OCI-LY3 (cell line): ENCODE measurements around the gene HPCAL1.

Experiments used
- H2AFZ ChIP-seq: fragments of 200-600, 300-600 bp; shearing (Covaris generic); 2 replicates; pipeline ENCODE4 v1.6.0; 2014; ENCODE audit warnings: antibody characterized with exemption, low read depth, low read length
- H3K27ac ChIP-seq: fragments of 200-600, 300-600 bp; sonication (generic); 2 replicates; pipeline ENCODE4 v1.5.1; 2014; ENCODE audit warnings: mild to moderate bottlenecking, low read length, moderate library complexity, mixed read lengths
- H3K27me3 ChIP-seq: fragments of 200-600, 300-600 bp; sonication (generic); 2 replicates; pipeline ENCODE4 v1.6.1; 2014; ENCODE audit warnings: low read depth, low read length, mixed read lengths
- H3K36me3 ChIP-seq: fragments of 200-600, 300-600 bp; sonication (generic); replicated peaks from 2 replicates; pipeline ENCODE3; 2014; ENCODE audit warnings: low read depth, low read length, mixed read lengths
- H3K4me1 ChIP-seq: fragments of 300-600, 200-600 bp; sonication (generic); 2 replicates; pipeline ENCODE4 v1.6.1; 2014; ENCODE audit warnings: low read length, mixed read lengths
- H3K4me2 ChIP-seq: fragments of 200-600, 300-600 bp; sonication (generic); 2 replicates; pipeline ENCODE4 v1.6.1; 2014; ENCODE audit warnings: low read length, mixed read lengths
- H3K4me3 ChIP-seq: fragments of 300-600, 200-600 bp; sonication (generic); 2 replicates; pipeline ENCODE4 v1.5.1; 2014; ENCODE audit warnings: antibody characterized with exemption, mild to moderate bottlenecking, low read length, moderate library complexity
- H3K79me2 ChIP-seq: fragments of 300-600, 200-600 bp; shearing (Covaris generic); 2 replicates; pipeline ENCODE4 v1.6.1; 2014; ENCODE audit warnings: mild to moderate bottlenecking, low read length, mixed read lengths
- H3K9ac ChIP-seq: fragments of 300-600, 200-600 bp; shearing (Covaris generic); 2 replicates; pipeline ENCODE4 v1.6.0; 2014; ENCODE audit warnings: mild to moderate bottlenecking, low read length, moderate library complexity
- H3K9me3 ChIP-seq: fragments of 200-600, 300-600 bp; shearing (Covaris generic); 2 replicates; pipeline ENCODE4 v1.6.1; 2014; ENCODE audit warnings: low read length, mixed read lengths; ENCODE audit not compliant: insufficient read depth
- H4K20me1 ChIP-seq: fragments of 200-600, 300-600 bp; sonication (generic); 2 replicates; pipeline ENCODE4 v1.6.1; 2016; ENCODE audit warnings: low read length, mixed read lengths; ENCODE audit not compliant: insufficient read depth
- EZH2phosphoT487 ChIP-seq: fragments of 200-600 bp; shearing (Covaris generic); IDR thresholded peaks from 2 replicates; pipeline ENCODE4 v1.6.1; 2018; ENCODE audit warnings: antibody characterized with exemption, mixed run types, low read depth
- TF ChIP-seq, protein P1 (sequence below): fragments of 200-600, 300-600 bp; sonication (generic); IDR thresholded peaks from 2 replicates; pipeline ENCODE4 v1.5.1; 2014; ENCODE audit warnings: antibody characterized with exemption, low read length, low read depth

HPCAL1 gene

GRCh38 chr2:10374362-10374943 lies 71.7 kb downstream of the HPCAL1 start:
- H3K9ac ChIP-seq: no peak overlapping the region
- H4K20me1 ChIP-seq: no peaks in the 10 kb centered on the region
- H3K27ac ChIP-seq: no peak overlapping the region
- H2AFZ ChIP-seq: no peak overlapping the region
- no peak overlapping the region for H3K4me2 ChIP-seq
- H3K9me3 ChIP-seq: no peaks in the 10 kb centered on the region
- H3K4me3 ChIP-seq: no peak overlapping the region
- no peaks in the 10 kb centered on the region for H3K79me2 ChIP-seq
- H3K27me3 ChIP-seq: no peaks in the 10 kb centered on the region
- no peaks in the 10 kb centered on the region for H3K36me3 ChIP-seq
- TF ChIP-seq, protein P1, sequence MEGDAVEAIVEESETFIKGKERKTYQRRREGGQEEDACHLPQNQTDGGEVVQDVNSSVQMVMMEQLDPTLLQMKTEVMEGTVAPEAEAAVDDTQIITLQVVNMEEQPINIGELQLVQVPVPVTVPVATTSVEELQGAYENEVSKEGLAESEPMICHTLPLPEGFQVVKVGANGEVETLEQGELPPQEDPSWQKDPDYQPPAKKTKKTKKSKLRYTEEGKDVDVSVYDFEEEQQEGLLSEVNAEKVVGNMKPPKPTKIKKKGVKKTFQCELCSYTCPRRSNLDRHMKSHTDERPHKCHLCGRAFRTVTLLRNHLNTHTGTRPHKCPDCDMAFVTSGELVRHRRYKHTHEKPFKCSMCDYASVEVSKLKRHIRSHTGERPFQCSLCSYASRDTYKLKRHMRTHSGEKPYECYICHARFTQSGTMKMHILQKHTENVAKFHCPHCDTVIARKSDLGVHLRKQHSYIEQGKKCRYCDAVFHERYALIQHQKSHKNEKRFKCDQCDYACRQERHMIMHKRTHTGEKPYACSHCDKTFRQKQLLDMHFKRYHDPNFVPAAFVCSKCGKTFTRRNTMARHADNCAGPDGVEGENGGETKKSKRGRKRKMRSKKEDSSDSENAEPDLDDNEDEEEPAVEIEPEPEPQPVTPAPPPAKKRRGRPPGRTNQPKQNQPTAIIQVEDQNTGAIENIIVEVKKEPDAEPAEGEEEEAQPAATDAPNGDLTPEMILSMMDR: no peak
- TF ChIP-seq EZH2phosphoT487: no peak
- H3K4me1 ChIP-seq: peaks cover 49% of the 10 kb centered on the region

DNA sequence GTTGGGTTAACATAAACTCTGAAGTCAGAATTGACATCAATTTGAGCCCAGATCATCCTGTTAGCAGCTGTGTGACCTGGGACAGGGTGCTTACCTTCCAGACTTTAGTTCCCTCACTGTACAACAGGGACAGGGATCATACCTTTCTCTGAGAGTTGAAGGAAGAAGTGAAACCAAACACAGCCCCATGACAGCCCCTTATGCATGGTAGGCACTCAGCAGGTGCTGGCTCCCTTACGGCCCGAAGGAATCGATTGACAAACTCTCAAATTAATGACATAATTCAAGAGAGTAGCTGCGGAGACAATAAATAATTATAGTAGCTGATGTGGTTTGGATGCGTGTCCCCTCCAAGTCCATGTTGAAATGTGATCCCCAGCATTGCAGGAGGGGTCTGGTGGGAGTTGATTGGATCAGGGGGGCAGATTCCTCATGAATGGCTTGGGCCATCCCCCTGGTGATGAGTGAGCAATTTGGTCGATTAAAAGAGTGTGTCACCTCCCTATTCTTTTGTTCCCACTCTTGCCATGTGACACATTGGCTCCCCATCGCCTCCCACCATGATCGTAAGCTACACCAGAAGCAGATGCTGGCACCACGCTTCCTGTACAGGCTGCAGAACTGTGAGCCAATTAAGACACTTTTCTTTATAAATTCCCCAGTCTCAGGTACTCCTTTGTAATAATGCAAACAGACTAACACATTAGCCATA lies 73.0 kb downstream of the HPCAL1 start:
- Histone ChIP-seq H3K4me1 (peaks cover 61% of the 10 kb centered on the region), H3K4me3 (peak overlapping the region; percentile 38), H3K9ac (peak overlapping the region; percentile 34; the same call in 1 of the 2 replicates), H2AFZ (no peak overlapping the region), H3K4me2 (peak overlapping the region; percentile 77), H3K79me2 (no peaks in the 10 kb centered on the region), H3K36me3 (no peaks in the 10 kb centered on the region), H3K27ac (peak overlapping the region; percentile 52), H3K27me3 (no peaks in the 10 kb centered on the region), H3K9me3 (no peaks in the 10 kb centered on the region), H4K20me1 (no peaks in the 10 kb centered on the region)
- TF ChIP-seq, protein P1: no peak

GRCh38 chr2:10377052-10377746 lies 74.5 kb downstream of the HPCAL1 start:
- no peak for TF ChIP-seq EZH2phosphoT487
- H4K20me1 ChIP-seq: no peaks in the 10 kb centered on the region

GRCh38 chr2:10377747-10378085 lies 75.0 kb downstream of the HPCAL1 start:
- peak overlapping the region; percentile 75 for H3K27ac ChIP-seq
- H3K4me1 ChIP-seq: peaks cover 71% of the 10 kb centered on the region
- H3K9ac ChIP-seq: peak overlapping the region; percentile 62
- H3K27me3 ChIP-seq: peaks cover 4% of the 10 kb centered on the region; the same call in 1 of the 2 replicates
- TF ChIP-seq, protein P1: no peak
- no peak for TF ChIP-seq EZH2phosphoT487
- no peaks in the 10 kb centered on the region for H3K79me2 ChIP-seq
- H3K4me2 ChIP-seq: peak overlapping the region; percentile 93
- no peaks in the 10 kb centered on the region for H4K20me1 ChIP-seq
- H2AFZ ChIP-seq: no peak overlapping the region; the same call in 1 of the 2 replicates
- H3K4me3 ChIP-seq: peak overlapping the region; percentile 63
- no peaks in the 10 kb centered on the region for H3K9me3 ChIP-seq
- H3K36me3 ChIP-seq: no peaks in the 10 kb centered on the region

More at GRCh38 chr2:10377052-10377746, 74.5 kb downstream of the HPCAL1 start:
- peak overlapping the region; percentile 63 for H3K4me3 ChIP-seq
- H3K27ac ChIP-seq: peak overlapping the region; percentile 75
- H3K4me1 ChIP-seq: peaks cover 66% of the 10 kb centered on the region
- no peaks in the 10 kb centered on the region for H3K9me3 ChIP-seq
- peak overlapping the region; percentile 62 for H3K9ac ChIP-seq
- no peak overlapping the region for H2AFZ ChIP-seq
- no peaks in the 10 kb centered on the region for H3K79me2 ChIP-seq
- peaks cover 4% of the 10 kb centered on the region; the same call in 1 of the 2 replicates for H3K27me3 ChIP-seq
- H3K4me2 ChIP-seq: peak overlapping the region; percentile 93
- H3K36me3 ChIP-seq: no peaks in the 10 kb centered on the region
